Measurements from ENCODE around the gene ZBTB16.

GRCh38 chr11:114199051-114199450 is 139.5 kb downstream of the ZBTB16 start:
- TF ChIP-seq EZH2 (IDR thresholded peaks at IDR 0.05) (no peak), POLR2AphosphoS5 (IDR thresholded peaks at IDR 0.05; ENCODE audit: borderline replicate concordance, low read depth, low read length) (no peak)
